IMR-90 (cell line): ENCODE data around the gene BCL2L1. TPM values are rescaled to one million over a fixed set of nuclear protein-coding genes. Genes with fewer than 3 reads are reported as not detected.

Experiments
- ATAC-seq: fragments of 200-7000 bp; cut with Tn5 transposase; 2 replicates; pipeline ENCODE4 v1.9.1; 2020; ENCODE audit warnings: low read depth, mild to moderate bottlenecking, moderate library complexity
- BruUV-seq: library from RNA; stranded (reverse); fragments of 400-500 nt; replicated peaks from 2 replicates; lab custom pipeline; 2021; lab: Mats Ljungman, UMichigan
- CTCF ChIA-PET: fragments of 300-600 bp; formaldehyde crosslinking; extraction: SDS; loops from one replicate; lab custom pipeline; 2021; ENCODE audit warnings: antibody characterized with exemption; lab: Yijun Ruan, JAX
- POLR2A ChIA-PET: fragments of 300-600 bp; sonication (Branson Sonifier 250); formaldehyde crosslinking; loops from one replicate; lab custom pipeline; 2022; ENCODE audit warnings: antibody characterized with exemption; ENCODE audit not compliant: unreplicated experiment; lab: Charles Lee
- DNase-seq: peaks from one replicate; pipeline ENCODE4 v3.0.0; 2013
- H2AFZ ChIP-seq: replicated peaks from 2 replicates; pipeline ENCODE3; 2013; ENCODE audit warnings: low read length, mild to moderate bottlenecking; ENCODE audit not compliant: poor library complexity
- H2AK5ac ChIP-seq: 2 replicates; pipeline ENCODE4 v1.6.1; 2013; ENCODE audit warnings: low read depth, low read length, inconsistent platforms
- H2AK9ac ChIP-seq: replicated peaks from 2 replicates; pipeline ENCODE3; 2013; ENCODE audit warnings: mild to moderate bottlenecking, low read depth, low read length, moderate library complexity; ENCODE audit not compliant: poor library complexity
- H2BK120ac ChIP-seq: 2 replicates; pipeline ENCODE4 v1.6.1; 2013; ENCODE audit warnings: low read depth, low read length, inconsistent platforms
- H2BK15ac ChIP-seq: 3 replicates; pipeline ENCODE4 v1.6.1; 2013; ENCODE audit warnings: low read depth, low read length, inconsistent platforms
- H2BK20ac ChIP-seq: 2 replicates; pipeline ENCODE4 v1.6.1; 2013; ENCODE audit warnings: low read depth, mild to moderate bottlenecking, inconsistent platforms, low read length, moderate library complexity
- H2BK5ac ChIP-seq: 2 replicates; pipeline ENCODE4 v1.6.1; 2013; ENCODE audit warnings: mild to moderate bottlenecking, low read depth, low read length, inconsistent platforms; ENCODE audit not compliant: poor library complexity, severe bottlenecking
- H3K14ac ChIP-seq: replicated peaks from 2 replicates; pipeline ENCODE4 v1.6.1; 2013; ENCODE audit warnings: low read depth, low read length, inconsistent platforms
- H3K18ac ChIP-seq: 2 replicates; pipeline ENCODE4 v1.6.1; 2013; ENCODE audit warnings: low read depth, low read length, control low read depth
- H3K23ac ChIP-seq: 2 replicates; pipeline ENCODE4 v1.6.1; 2013; ENCODE audit warnings: low read depth, low read length, inconsistent platforms
- H3K27ac ChIP-seq: 2 replicates; pipeline ENCODE4 v1.5.1; 2013; ENCODE audit warnings: mild to moderate bottlenecking, control low read depth, low read length; ENCODE audit not compliant: insufficient read depth
- H3K27me3 ChIP-seq: 2 replicates; pipeline ENCODE4 v1.6.1; 2013; ENCODE audit warnings: low read length; ENCODE audit not compliant: control insufficient read depth, insufficient read depth
- H3K36me3 ChIP-seq: 2 replicates; pipeline ENCODE4 v1.6.1; 2013; ENCODE audit warnings: low read length, mixed read lengths; ENCODE audit not compliant: control insufficient read depth, insufficient read depth
- H3K4ac ChIP-seq: 2 replicates; pipeline ENCODE4 v1.6.1; 2013; ENCODE audit warnings: low read depth, low read length, inconsistent platforms
- H3K4me1 ChIP-seq: 2 replicates; pipeline ENCODE4 v1.6.1; 2013; ENCODE audit warnings: low read length, mixed read lengths; ENCODE audit not compliant: control insufficient read depth, insufficient read depth
- H3K4me2 ChIP-seq: 2 replicates; pipeline ENCODE4 v1.6.1; 2013; ENCODE audit warnings: low read depth, mild to moderate bottlenecking, control low read depth, low read length, moderate library complexity
- H3K4me3 ChIP-seq: 2 replicates; pipeline ENCODE4 v1.5.1; 2013; ENCODE audit warnings: low read depth, mild to moderate bottlenecking, control low read depth, low read length, moderate library complexity; ENCODE audit not compliant: insufficient read depth
- H3K56ac ChIP-seq: 2 replicates; pipeline ENCODE4 v1.6.1; 2013; ENCODE audit warnings: low read length, inconsistent platforms; ENCODE audit not compliant: insufficient read depth; ENCODE audit errors: extremely low read depth
- H3K79me1 ChIP-seq, 2 experiments: 2 replicates each; pipeline ENCODE4 v1.6.1; 2013; ENCODE audit warnings: low read length in 2 of 2, inconsistent platforms in 1 of 2, low read depth in 1 of 2
- H3K9ac ChIP-seq: 2 replicates; pipeline ENCODE4 v1.6.1; 2013; ENCODE audit warnings: low read depth, low read length, control low read depth
- H3K9me1 ChIP-seq: 2 replicates; pipeline ENCODE4 v1.6.1; 2013; ENCODE audit warnings: low read length, inconsistent platforms; ENCODE audit not compliant: insufficient read depth
- H3K9me3 ChIP-seq: 2 replicates; pipeline ENCODE4 v1.6.1; 2013; ENCODE audit warnings: low read length; ENCODE audit not compliant: control insufficient read depth, insufficient read depth
- H4K20me1 ChIP-seq: 2 replicates; pipeline ENCODE4 v1.6.1; 2013; ENCODE audit warnings: low read length, inconsistent platforms; ENCODE audit not compliant: insufficient read depth
- H4K5ac ChIP-seq: 2 replicates; pipeline ENCODE4 v1.6.1; 2013; ENCODE audit warnings: mild to moderate bottlenecking, low read depth, low read length, control low read depth
- H4K8ac ChIP-seq, 2 experiments: 2 replicates each; pipeline ENCODE4 v1.6.1; 2013; ENCODE audit warnings: low read depth in 2 of 2, low read length in 2 of 2, control low read depth in 1 of 2, inconsistent platforms in 1 of 2
- H4K91ac ChIP-seq: 2 replicates; pipeline ENCODE4 v1.6.1; 2013; ENCODE audit warnings: low read depth, low read length, inconsistent platforms; ENCODE audit not compliant: insufficient read depth
- BHLHE40 ChIP-seq: fragments of 150-350 bp; IDR thresholded peaks from 2 replicates; pipeline ENCODE4 v1.6.1; 2016; ENCODE audit warnings: mild to moderate bottlenecking, low read depth, low read length
- CEBPB ChIP-seq: IDR thresholded peaks from 2 replicates; pipeline ENCODE4 v1.6.1; 2012; ENCODE audit warnings: low read depth, low read length, improper control_type of control experiment
- CHD1 ChIP-seq: IDR thresholded peaks from 2 replicates; pipeline ENCODE4 v1.6.1; 2012; ENCODE audit warnings: low read depth, low read length, improper control_type of control experiment
- CTCF ChIP-seq: conservative IDR thresholded peaks from 2 replicates; pipeline ENCODE4 v1.5.1; 2012; ENCODE audit warnings: mild to moderate bottlenecking, low read depth, low read length, improper control_type of control experiment
- FOS ChIP-seq: fragments of 150-350 bp; IDR thresholded peaks from 2 replicates; pipeline ENCODE4 v1.6.1; 2016; ENCODE audit warnings: low read depth, low read length
- MXI1 ChIP-seq: IDR thresholded peaks from 2 replicates; pipeline ENCODE4 v1.6.1; 2012; ENCODE audit warnings: low read depth, mild to moderate bottlenecking, low read length, moderate library complexity, borderline replicate concordance
- NFE2L2 ChIP-seq: fragments of 150-350 bp; IDR thresholded peaks from 2 replicates; pipeline ENCODE4 v1.6.1; 2016; ENCODE audit warnings: low read depth, mild to moderate bottlenecking, low read length
- RAD21 ChIP-seq: IDR thresholded peaks from 2 replicates; pipeline ENCODE4 v1.6.1; 2012; ENCODE audit warnings: low read length, improper control_type of control experiment
- SMC3 ChIP-seq: fragments of 150-350 bp; IDR thresholded peaks from 2 replicates; pipeline ENCODE4 v1.6.1; 2016; ENCODE audit warnings: low read depth, mild to moderate bottlenecking, antibody characterized with exemption, low read length, moderate library complexity
- WGBS, 2 experiments: methylation state at CpG; one replicate each; pipeline versions ENCODE4 v1.1.5 to v1.1.7; 2013; ENCODE audit warnings: missing lambda C conversion rate in 2 of 2; ENCODE audit not compliant: insufficient read length in 1 of 2; ENCODE audit errors: extremely low coverage in 2 of 2; 5-methylcytosine and 5-hydroxymethylcytosine counted together
- dilution Hi-C: fragments of 300-500 bp; cut with HindIII; formaldehyde crosslinking; loops from one replicate; pipeline ENCODE4 v1.14.3; 2018; ENCODE audit warnings: low sequenced_read_pairs; ENCODE audit not compliant: unreplicated experiment
- in situ Hi-C: fragments of 300-500 bp; cut with MboI; formaldehyde crosslinking; loops from 3 replicates; pipeline ENCODE4 v1.14.3; 2019; ENCODE audit warnings: low sequenced_read_pairs, inconsistent platforms, mixed read lengths
- intact Hi-C: fragments of 100-400 bp; cut with micrococcal nuclease; formaldehyde crosslinking; loops from 2 replicates; pipeline ENCODE4 v1.10.0; 2022
- polyA plus RNA-seq, 3 experiments: library from polyadenylated mRNA; depleted of rRNA; stranded (reverse); fragments of >200 nt; gene quantifications; 2 replicates each; pipeline ENCODE4 v1.2.3, GENCODE V29; 2012; ENCODE audit warnings: low replicate concordance in 1 of 3
- total RNA-seq: library from RNA; depleted of rRNA; stranded (reverse); fragments of >200 nt; gene quantifications from 2 replicates; pipeline ENCODE4 v1.2.3, GENCODE V29; 2012
- TF ChIP-seq, protein P1 (sequence below): fragments of 150-350 bp; IDR thresholded peaks from 2 replicates; pipeline ENCODE4 v1.6.1; 2017; ENCODE audit warnings: mild to moderate bottlenecking, antibody characterized with exemption, low read length, low read depth

Gene BCL2L1
- total and polyA plus RNA-seq, 2 of the 4 experiments (the other 2 are of a cell fraction): 40.2 to 41.9 TPM

GRCh38 chr20:31758521-31758920 lies 35.9 kb upstream of the BCL2L1 start:
- H2AK5ac ChIP-seq: no peak overlapping the region
- H2AFZ ChIP-seq: no peak overlapping the region
- in situ Hi-C loops: no loop called here

More at GRCh38 chr20:31758521-31758920, 35.9 kb upstream of the BCL2L1 start:
- peak; percentile 35 for DNase-seq
- 0 out of 2 replicates have a peak overlapping the region, but pooled peaks have one; percentile 27 for H3K9ac ChIP-seq
- H3K79me1 ChIP-seq: peaks cover 20 to 61% of the 10 kb centered on the region in 2 experiments
- H2BK120ac ChIP-seq: peak overlapping the region; percentile 44; the same call in 1 of the 2 replicates
- H3K27me3 ChIP-seq: no peaks in the 10 kb centered on the region
- H2BK20ac ChIP-seq: peak overlapping the region; percentile 6; the same call in 1 of the 2 replicates
- no peaks in the 10 kb centered on the region; the same call in none of the 2 replicates for H3K9me1 ChIP-seq
- CTCF ChIA-PET: interaction anchor here (1.6 kb wide), 1 partner anchor 9 kb away, joined by 5 read pairs; no protein-coding TSS in a partner anchor
- peak overlapping the region; percentile 33; the same call in 1 of the 2 replicates for H3K14ac ChIP-seq
- H3K4me1 ChIP-seq: peaks cover 19% of the 10 kb centered on the region
- H4K5ac ChIP-seq: peak overlapping the region; percentile 45
- H3K36me3 ChIP-seq: no peaks in the 10 kb centered on the region
- POLR2A ChIA-PET: no interaction called here
- peak overlapping the region; percentile 50 for H3K4me2 ChIP-seq
- peak overlapping the region in 1 of 2 experiments; percentile 12; a peak in 2 of 4 replicates for H4K8ac ChIP-seq
- 40% methylated on average over 1 of the region's 4 CpGs; no CpG with 5 or more reads in 1 of the 2 experiments for WGBS, 2 experiments
- intact Hi-C loops (no loop called here), dilution Hi-C loops (no loop called here)
- no TSS peak for BruUV-seq
- H4K91ac ChIP-seq: no peak overlapping the region
- no peak overlapping the region; the same call in 2 of the 3 replicates for H2BK15ac ChIP-seq
- peak overlapping the region; percentile 7 for H2BK5ac ChIP-seq
- TF ChIP-seq SMC3: no peak
- TF ChIP-seq MXI1: no peak
- TF ChIP-seq CTCF: no peak
- TF ChIP-seq CHD1: no peak
- TF ChIP-seq, protein P1, sequence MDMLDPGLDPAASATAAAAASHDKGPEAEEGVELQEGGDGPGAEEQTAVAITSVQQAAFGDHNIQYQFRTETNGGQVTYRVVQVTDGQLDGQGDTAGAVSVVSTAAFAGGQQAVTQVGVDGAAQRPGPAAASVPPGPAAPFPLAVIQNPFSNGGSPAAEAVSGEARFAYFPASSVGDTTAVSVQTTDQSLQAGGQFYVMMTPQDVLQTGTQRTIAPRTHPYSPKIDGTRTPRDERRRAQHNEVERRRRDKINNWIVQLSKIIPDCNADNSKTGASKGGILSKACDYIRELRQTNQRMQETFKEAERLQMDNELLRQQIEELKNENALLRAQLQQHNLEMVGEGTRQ: no peak
- no peak for TF ChIP-seq FOS
- TF ChIP-seq CEBPB: no peak
- no peak for TF ChIP-seq BHLHE40
- TF ChIP-seq RAD21: no peak
- TF ChIP-seq NFE2L2: no peak
- H3K18ac ChIP-seq: peak overlapping the region; percentile 13
- ATAC-seq: peak; percentile 41
- no peak overlapping the region for H3K4ac ChIP-seq
- H3K56ac ChIP-seq: no peak overlapping the region
- no peak overlapping the region for H2AK9ac ChIP-seq
- no peaks in the 10 kb centered on the region; the same call in none of the 2 replicates for H4K20me1 ChIP-seq
- H3K4me3 ChIP-seq: no peak overlapping the region
- H3K23ac ChIP-seq: peak overlapping the region; percentile 28; the same call in 1 of the 2 replicates
- H3K9me3 ChIP-seq: no peaks in the 10 kb centered on the region
- peak overlapping the region; percentile 42; the same call in 1 of the 2 replicates for H3K27ac ChIP-seq
